Measurements from ENCODE around the gene SLC6A12.

Gene SLC6A12

DNA sequence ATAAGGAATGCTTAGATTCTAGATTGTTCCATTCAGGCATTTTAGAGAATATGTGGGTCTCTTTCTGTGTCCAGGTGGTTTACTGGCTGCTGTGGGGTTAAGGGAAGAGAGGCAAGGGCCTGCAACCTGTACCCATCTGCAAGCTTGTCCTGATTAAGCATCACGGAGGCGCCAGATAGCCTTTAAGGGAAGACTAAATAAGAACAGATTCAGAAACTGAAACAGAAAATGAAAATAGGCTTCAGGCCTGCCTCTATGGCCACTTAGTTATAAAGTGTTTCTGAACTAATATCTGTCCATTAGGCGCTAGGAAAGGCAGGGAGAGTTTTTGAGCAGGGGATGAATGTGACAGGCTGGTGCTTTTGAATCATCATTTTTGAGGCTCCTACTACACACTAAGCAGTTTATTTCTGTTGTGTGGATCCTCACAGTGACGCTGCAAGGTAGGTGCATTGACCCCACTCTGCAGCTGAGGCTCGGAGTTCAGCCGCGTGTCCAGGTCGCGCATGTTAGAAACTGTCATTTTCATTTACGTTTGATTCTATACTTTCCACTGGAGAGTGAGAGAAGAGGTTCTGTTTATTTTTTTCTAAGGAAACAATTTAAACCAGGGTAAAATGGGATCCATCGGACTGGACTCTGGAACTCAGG is 47.4 kb downstream of the SLC6A12 start:
- Histone ChIP-seq H2AFZ (ENCODE audit: low read length) (no peak overlapping the region), H3K79me2 (ENCODE audit: insufficient read depth, low read length) (no peaks in the 10 kb centered on the region), H3K9ac (ENCODE audit: low read length) (no peak overlapping the region), H3K9me3 (ENCODE audit: low read length) (no peaks in the 10 kb centered on the region), H3K9me2 (ENCODE audit: low read depth, low read length) (no peaks in the 10 kb centered on the region), H3K27me3 (ENCODE audit: insufficient read depth, low read length) (peaks cover 9% of the 10 kb centered on the region; the same call in 1 of the 2 replicates), H3K27ac (ENCODE audit: low read depth, low read length, poor library complexity, severe bottlenecking) (no peak overlapping the region), H3K4me1 (ENCODE audit: insufficient read depth, low read length, severe bottlenecking) (no peaks in the 10 kb centered on the region), H3F3A (ENCODE audit: insufficient read depth, low read length) (no peaks in the 10 kb centered on the region), H4K20me1 (ENCODE audit: insufficient read depth, low read length) (no peaks in the 10 kb centered on the region), H3K4me2 (ENCODE audit: low read length) (no peak overlapping the region), H3K36me3 (ENCODE audit: insufficient read depth, low read length) (no peaks in the 10 kb centered on the region), H3K4me3 (ENCODE audit: low read depth, low read length, poor library complexity, severe bottlenecking) (no peak overlapping the region)
- TF ChIP-seq, protein P1, sequence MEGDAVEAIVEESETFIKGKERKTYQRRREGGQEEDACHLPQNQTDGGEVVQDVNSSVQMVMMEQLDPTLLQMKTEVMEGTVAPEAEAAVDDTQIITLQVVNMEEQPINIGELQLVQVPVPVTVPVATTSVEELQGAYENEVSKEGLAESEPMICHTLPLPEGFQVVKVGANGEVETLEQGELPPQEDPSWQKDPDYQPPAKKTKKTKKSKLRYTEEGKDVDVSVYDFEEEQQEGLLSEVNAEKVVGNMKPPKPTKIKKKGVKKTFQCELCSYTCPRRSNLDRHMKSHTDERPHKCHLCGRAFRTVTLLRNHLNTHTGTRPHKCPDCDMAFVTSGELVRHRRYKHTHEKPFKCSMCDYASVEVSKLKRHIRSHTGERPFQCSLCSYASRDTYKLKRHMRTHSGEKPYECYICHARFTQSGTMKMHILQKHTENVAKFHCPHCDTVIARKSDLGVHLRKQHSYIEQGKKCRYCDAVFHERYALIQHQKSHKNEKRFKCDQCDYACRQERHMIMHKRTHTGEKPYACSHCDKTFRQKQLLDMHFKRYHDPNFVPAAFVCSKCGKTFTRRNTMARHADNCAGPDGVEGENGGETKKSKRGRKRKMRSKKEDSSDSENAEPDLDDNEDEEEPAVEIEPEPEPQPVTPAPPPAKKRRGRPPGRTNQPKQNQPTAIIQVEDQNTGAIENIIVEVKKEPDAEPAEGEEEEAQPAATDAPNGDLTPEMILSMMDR (IDR thresholded peaks at IDR 0.05; ENCODE audit: low read length) = no peak
- no peak for TF ChIP-seq EZH2 (IDR thresholded peaks at IDR 0.05; ENCODE audit: borderline replicate concordance, low read length)

- no peaks in the 10 kb centered on the region for H3K4me1 ChIP-seq (ENCODE audit: insufficient read depth, low read length, severe bottlenecking)
- no peak overlapping the region for H3K4me3 ChIP-seq (ENCODE audit: low read depth, low read length, poor library complexity, severe bottlenecking)
- no peaks in the 10 kb centered on the region for H3F3A ChIP-seq (ENCODE audit: insufficient read depth, low read length)
- no peaks in the 10 kb centered on the region for H4K20me1 ChIP-seq (ENCODE audit: insufficient read depth, low read length)
- H2AFZ ChIP-seq (ENCODE audit: low read length) = no peak overlapping the region
- H3K4me2 ChIP-seq (ENCODE audit: low read length) = no peak overlapping the region
- no peaks in the 10 kb centered on the region for H3K79me2 ChIP-seq (ENCODE audit: insufficient read depth, low read length)
- TF ChIP-seq, protein P1 (IDR thresholded peaks at IDR 0.05; ENCODE audit: low read length) = no peak
- TF ChIP-seq EZH2 (IDR thresholded peaks at IDR 0.05; ENCODE audit: borderline replicate concordance, low read length) = no peak
- H3K9ac ChIP-seq (ENCODE audit: low read length) = no peak overlapping the region
- no peaks in the 10 kb centered on the region for H3K9me2 ChIP-seq (ENCODE audit: low read depth, low read length)
- H3K27me3 ChIP-seq (ENCODE audit: insufficient read depth, low read length) = peaks cover 9% of the 10 kb centered on the region; the same call in 1 of the 2 replicates
- H3K9me3 ChIP-seq (ENCODE audit: low read length) = no peaks in the 10 kb centered on the region
- no peaks in the 10 kb centered on the region for H3K36me3 ChIP-seq (ENCODE audit: insufficient read depth, low read length)
- no peak overlapping the region for H3K27ac ChIP-seq (ENCODE audit: low read depth, low read length, poor library complexity, severe bottlenecking)
Observed at GRCh38 chr12:165862-166368, 48.0 kb downstream of the SLC6A12 start.

DNA sequence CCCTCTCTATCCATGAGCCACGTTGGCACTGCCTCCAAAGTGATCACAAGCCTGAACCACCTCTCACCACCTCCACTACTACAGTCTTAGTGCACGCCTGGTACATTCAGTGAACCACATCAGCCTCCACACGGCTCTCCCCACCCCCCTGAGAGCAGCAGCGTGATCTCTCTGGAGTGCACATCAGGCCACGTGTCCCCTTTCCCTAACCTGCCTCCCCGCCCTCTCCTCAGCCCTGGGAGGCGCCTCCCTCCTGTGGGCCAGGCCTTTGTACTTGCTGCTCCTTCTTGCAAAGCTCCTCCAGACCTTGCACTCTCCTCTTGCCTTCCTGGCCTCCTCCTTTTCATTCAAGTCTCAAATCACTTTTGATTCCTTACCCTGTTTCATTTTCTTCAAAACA is 49.8 kb downstream of the SLC6A12 start:
- H3K27me3 ChIP-seq (ENCODE audit: insufficient read depth, low read length) = peaks cover 13% of the 10 kb centered on the region; the same call in 1 of the 2 replicates
- no peak overlapping the region for H2AFZ ChIP-seq (ENCODE audit: low read length)
- no peaks in the 10 kb centered on the region for H3K79me2 ChIP-seq (ENCODE audit: insufficient read depth, low read length)
- H3K9me3 ChIP-seq (ENCODE audit: low read length) = no peaks in the 10 kb centered on the region
- no peaks in the 10 kb centered on the region for H4K20me1 ChIP-seq (ENCODE audit: insufficient read depth, low read length)
- H3K9me2 ChIP-seq (ENCODE audit: low read depth, low read length) = no peaks in the 10 kb centered on the region
- no peak overlapping the region for H3K9ac ChIP-seq (ENCODE audit: low read length)
- H3K4me2 ChIP-seq (ENCODE audit: low read length) = no peak overlapping the region
- H3K27ac ChIP-seq (ENCODE audit: low read depth, low read length, poor library complexity, severe bottlenecking) = no peak overlapping the region
- no peak overlapping the region for H3K4me3 ChIP-seq (ENCODE audit: low read depth, low read length, poor library complexity, severe bottlenecking)
- H3K4me1 ChIP-seq (ENCODE audit: insufficient read depth, low read length, severe bottlenecking) = no peaks in the 10 kb centered on the region
- TF ChIP-seq, protein P1 (IDR thresholded peaks at IDR 0.05; ENCODE audit: low read length) = no peak
- TF ChIP-seq EZH2 (IDR thresholded peaks at IDR 0.05; ENCODE audit: borderline replicate concordance, low read length) = no peak
- no peaks in the 10 kb centered on the region for H3F3A ChIP-seq (ENCODE audit: insufficient read depth, low read length)
- no peaks in the 10 kb centered on the region for H3K36me3 ChIP-seq (ENCODE audit: insufficient read depth, low read length)
